SU-DHL-6 (cell line): Measurements from ENCODE around the gene ARID5B.

Experiments
- EZH2phosphoT487 ChIP-seq: fragments of 200-600 bp; sonication (generic), shearing (Covaris generic); conservative IDR thresholded peaks from 2 replicates; pipeline ENCODE4 v1.6.1; 2018; ENCODE audit warnings: mild to moderate bottlenecking, antibody characterized with exemption, low read length, moderate library complexity, mixed read lengths
- TF ChIP-seq, protein P1 (sequence below): fragments of 200-600 bp; sonication (generic); IDR thresholded peaks from one replicate; pipeline ENCODE4 v1.5.1; 2017; ENCODE audit warnings: antibody characterized with exemption, mild to moderate bottlenecking, low read length, moderate library complexity; ENCODE audit not compliant: insufficient read depth, poor library complexity, severe bottlenecking

- TF ChIP-seq, protein P1, sequence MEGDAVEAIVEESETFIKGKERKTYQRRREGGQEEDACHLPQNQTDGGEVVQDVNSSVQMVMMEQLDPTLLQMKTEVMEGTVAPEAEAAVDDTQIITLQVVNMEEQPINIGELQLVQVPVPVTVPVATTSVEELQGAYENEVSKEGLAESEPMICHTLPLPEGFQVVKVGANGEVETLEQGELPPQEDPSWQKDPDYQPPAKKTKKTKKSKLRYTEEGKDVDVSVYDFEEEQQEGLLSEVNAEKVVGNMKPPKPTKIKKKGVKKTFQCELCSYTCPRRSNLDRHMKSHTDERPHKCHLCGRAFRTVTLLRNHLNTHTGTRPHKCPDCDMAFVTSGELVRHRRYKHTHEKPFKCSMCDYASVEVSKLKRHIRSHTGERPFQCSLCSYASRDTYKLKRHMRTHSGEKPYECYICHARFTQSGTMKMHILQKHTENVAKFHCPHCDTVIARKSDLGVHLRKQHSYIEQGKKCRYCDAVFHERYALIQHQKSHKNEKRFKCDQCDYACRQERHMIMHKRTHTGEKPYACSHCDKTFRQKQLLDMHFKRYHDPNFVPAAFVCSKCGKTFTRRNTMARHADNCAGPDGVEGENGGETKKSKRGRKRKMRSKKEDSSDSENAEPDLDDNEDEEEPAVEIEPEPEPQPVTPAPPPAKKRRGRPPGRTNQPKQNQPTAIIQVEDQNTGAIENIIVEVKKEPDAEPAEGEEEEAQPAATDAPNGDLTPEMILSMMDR: no peak
- TF ChIP-seq EZH2phosphoT487: no peak
These were observed 197.0 kb downstream of the ARID5B start for GRCh38 chr10:62098278-62099121.
